ENCODE results near the gene TRIM66. TPM values are rescaled to one million over a fixed set of nuclear protein-coding genes. Genes with fewer than 3 reads are reported as not detected.

The TRIM66 gene
- total and polyA plus RNA-seq, 2 donors: 3.2 to 7.8 TPM

DNA sequence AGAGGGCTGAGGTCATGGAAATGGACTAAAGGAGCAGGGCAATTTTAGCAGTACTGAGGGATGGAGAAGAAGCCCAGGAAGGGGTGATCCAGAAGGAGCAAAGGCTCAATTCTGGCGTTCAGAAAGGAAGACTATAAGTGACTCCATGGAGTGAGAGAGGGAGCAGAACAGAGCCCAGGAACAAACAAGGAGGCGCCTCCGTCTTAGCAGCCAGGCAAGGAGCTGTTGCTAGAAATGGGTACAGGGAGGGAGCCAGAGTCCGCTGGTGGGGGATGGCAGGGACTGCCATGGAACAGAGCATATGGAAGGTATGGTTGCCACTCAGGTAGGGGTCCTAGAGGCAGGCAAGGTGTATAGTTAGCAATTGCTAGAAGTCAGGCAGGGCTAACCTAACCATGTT lies 68.0 kb downstream of the TRIM66 start:
- H3K4me3 ChIP-seq (ENCODE audit: low read depth, low read length): no peak overlapping the region
- H3K4me1 ChIP-seq (ENCODE audit: insufficient read depth): no peaks in the 10 kb centered on the region
- H3K27ac ChIP-seq (ENCODE audit: low read depth): no peak overlapping the region
- WGBS: 91% methylated on average over 4 of the region's 4 CpGs
- H3K36me3 ChIP-seq (ENCODE audit: insufficient read depth): no peaks in the 10 kb centered on the region
- DNase-seq (ENCODE audit: extremely low spot score): no peak

DNA sequence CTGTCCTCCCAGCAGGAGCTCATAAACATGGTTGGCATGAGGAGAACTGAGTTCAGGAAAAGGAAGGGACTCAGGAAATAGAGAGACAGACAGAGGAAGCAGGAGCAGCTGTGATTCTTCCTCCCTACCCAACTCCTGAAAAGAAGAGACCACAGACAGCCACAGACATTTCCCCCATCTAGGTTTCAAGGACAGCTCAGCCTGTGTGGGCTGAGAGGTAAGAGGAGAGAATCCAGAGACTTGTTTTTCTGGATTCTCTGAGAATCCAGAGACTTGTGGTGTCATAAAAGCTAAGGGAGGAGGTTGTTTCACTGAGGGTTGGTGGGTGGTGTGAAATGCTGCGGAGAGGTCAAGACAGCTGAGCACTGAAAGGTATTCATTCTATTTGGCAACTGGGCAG lies 69.4 kb downstream of the TRIM66 start:
- Histone ChIP-seq H3K4me3 (ENCODE audit: low read depth, low read length) (no peak overlapping the region), H3K4me1 (ENCODE audit: insufficient read depth) (no peaks in the 10 kb centered on the region), H3K36me3 (ENCODE audit: insufficient read depth) (no peaks in the 10 kb centered on the region), H3K27ac (ENCODE audit: low read depth) (no peak overlapping the region)
- 90% methylated on average over 1 of the region's 1 CpG for WGBS
- DNase-seq (ENCODE audit: extremely low spot score): no peak

DNA sequence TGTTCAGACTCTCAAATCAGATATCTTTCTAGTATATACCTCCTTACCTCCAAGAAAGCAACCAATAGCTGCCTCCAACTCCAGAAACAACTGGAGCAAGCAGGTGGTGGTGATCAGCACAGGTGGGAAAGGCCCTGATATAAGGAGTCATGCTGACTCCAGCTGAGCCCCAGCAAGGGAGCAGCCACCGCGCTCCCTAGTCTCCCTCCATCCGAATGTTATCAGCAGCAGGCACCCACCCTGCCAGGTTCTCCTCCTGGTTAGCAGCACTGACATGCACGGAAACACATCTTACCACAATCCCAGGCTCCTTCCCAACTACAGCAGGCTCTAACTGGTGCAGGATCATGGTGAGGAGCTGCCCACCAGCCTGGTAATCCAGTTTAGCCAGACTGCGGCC lies 69.9 kb downstream of the TRIM66 start:
- no peaks in the 10 kb centered on the region for H3K36me3 ChIP-seq (ENCODE audit: insufficient read depth)
- H3K4me1 ChIP-seq (ENCODE audit: insufficient read depth): no peaks in the 10 kb centered on the region
- DNase-seq (ENCODE audit: extremely low spot score): no peak
- H3K27ac ChIP-seq (ENCODE audit: low read depth): no peak overlapping the region
- 87% methylated on average over 5 of the region's 5 CpGs for WGBS
- no peak overlapping the region for H3K4me3 ChIP-seq (ENCODE audit: low read depth, low read length)

DNA sequence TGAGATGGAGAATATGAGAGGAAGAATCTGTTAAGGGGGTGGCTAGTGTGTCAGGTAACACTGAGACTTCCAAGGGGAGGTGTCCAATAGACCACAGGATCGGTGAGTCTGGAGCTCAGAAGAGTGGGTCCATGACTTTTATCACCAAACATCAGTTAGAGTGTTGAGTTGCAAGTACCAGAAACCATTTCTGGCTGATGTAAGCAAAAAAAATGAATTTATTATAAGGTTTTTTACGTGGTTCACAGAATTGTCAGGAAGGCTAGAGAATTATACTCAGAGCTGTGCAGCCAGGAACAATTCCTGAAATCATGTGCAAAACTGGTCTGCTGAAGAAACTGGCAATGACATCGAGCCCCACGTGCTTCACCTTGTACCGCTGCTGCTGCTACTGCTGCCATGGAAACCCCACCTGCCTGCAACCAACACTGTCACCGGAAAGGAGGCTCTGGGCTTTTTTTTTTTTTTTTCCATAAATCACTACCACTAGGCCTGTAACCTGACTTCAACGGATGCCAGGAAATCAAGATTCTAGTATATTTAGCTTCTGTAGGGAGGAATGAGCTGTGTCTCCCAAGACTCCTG lies 71.8 kb downstream of the TRIM66 start:
- H3K4me1 ChIP-seq (ENCODE audit: insufficient read depth): no peaks in the 10 kb centered on the region
- WGBS: 42% methylated on average over 7 of the region's 7 CpGs
- H3K4me3 ChIP-seq (ENCODE audit: low read depth, low read length): no peak overlapping the region
- no peak for DNase-seq (ENCODE audit: extremely low spot score)
- H3K27ac ChIP-seq (ENCODE audit: low read depth): no peak overlapping the region
- no peaks in the 10 kb centered on the region for H3K36me3 ChIP-seq (ENCODE audit: insufficient read depth)

DNA sequence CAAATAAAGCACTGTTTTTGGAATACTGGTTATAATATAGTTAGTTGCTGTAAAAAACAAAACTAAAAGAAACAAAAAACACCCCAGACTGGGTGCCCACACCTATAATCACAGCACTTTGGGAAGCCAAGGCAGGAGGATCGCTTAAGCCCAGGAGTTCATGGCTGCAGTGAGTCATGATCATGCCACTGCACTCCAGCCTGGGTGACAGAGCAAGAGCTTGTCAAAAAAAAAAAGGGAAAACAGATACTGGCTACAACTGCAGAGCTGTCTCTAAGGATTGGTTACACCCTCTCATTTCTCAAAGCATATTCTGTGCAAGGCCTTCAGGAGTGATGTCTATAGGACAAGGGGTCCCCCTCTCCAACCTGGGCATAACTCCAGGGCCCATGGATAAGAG lies 73.8 kb downstream of the TRIM66 start:
- Histone ChIP-seq H3K4me3 (ENCODE audit: low read depth, low read length) (no peak overlapping the region), H3K4me1 (ENCODE audit: insufficient read depth) (no peaks in the 10 kb centered on the region), H3K36me3 (ENCODE audit: insufficient read depth) (no peaks in the 10 kb centered on the region), H3K27ac (ENCODE audit: low read depth) (no peak overlapping the region)
- WGBS: 72% methylated on average over 1 of the region's 1 CpG
- DNase-seq (ENCODE audit: extremely low spot score): no peak

DNA sequence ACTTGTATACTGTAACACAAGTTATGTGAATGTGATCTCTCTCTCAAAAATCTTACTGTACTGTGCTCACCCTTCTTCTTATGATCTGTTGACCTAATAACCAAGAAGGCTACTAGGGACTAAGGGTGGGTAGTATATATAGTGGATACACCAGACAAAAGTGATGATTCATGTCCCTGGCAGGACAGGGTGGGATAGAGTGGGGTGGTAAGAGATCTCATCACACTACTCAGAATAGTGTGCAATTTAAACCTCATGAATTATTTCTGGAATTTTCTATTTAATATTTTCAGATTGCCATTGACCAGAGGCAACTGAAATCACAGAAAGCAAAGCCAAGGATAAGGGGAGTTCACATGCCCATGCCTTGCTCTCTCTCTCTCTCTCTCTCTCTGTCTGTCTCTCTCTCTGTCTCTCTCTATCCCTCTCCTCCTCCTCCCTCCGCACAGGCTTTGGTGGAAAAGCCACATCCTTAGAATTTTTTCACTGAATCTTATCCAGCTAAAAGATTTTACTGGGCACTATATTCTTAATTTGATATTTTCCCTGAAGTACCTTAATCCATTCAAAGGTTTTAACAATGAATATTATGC lies 76.4 kb downstream of the TRIM66 start:
- Histone ChIP-seq H3K27ac (ENCODE audit: low read depth) (no peak overlapping the region), H3K4me1 (ENCODE audit: insufficient read depth) (no peaks in the 10 kb centered on the region), H3K4me3 (ENCODE audit: low read depth, low read length) (no peak overlapping the region), H3K36me3 (ENCODE audit: insufficient read depth) (no peaks in the 10 kb centered on the region)
- 87% methylated on average over 1 of the region's 1 CpG for WGBS
- no peak for DNase-seq (ENCODE audit: extremely low spot score)

DNA sequence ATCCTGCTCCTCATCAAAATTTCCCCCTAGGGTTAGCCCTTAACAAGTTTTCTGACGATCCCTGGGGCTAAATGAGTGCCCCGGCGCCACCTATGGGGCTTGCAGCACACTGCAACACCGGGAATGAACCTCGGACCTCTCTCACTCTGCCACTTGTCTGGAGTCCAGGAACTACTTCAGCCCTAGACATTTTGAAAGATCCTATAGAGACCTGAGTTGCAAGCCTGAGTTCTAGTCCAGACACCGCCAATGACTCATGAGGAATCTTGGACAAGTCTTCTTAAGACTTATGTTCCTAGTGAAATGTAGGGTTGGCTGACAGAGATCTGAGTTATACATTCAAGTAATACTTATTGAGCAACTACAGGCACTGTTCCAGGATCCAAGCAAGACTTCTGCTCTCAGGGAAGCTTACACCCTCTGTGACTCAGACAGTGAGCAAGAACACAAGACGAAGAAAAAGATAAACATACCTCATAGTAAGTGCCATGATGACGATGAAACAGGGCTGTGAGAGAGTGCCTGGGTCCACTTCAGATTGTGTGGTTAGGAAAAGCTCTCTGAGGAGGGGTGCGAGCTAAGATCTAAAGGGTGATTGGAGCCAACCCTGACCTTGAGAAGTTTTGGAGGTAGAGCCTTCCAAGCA lies 78.3 kb downstream of the TRIM66 start:
- whole genome bisulfite sequencing: 15% methylated on average over 9 of the region's 9 CpGs
- no peak for DNase-seq (ENCODE audit: extremely low spot score)
- H3K27ac ChIP-seq (ENCODE audit: low read depth): no peak overlapping the region

DNA sequence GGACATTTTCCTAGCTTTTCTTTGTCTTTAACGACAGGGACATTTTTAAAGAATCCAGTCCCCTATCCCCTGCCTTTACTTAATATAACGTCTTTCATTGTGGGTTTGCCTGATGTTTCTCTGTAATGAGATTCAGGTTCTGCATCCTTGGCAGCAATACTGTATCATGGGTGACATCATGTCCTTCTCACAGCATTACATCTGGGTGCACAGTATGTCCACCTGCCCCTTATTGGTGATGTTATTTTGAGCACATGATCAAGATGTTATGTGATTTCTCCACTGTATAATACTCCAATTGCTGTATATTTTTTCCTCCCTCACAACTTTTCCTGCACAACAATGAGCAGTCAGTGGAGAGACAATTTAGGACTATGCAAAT lies 78.8 kb downstream of the TRIM66 start:
- no peak overlapping the region for H3K27ac ChIP-seq (ENCODE audit: low read depth)
- no peaks in the 10 kb centered on the region for H3K36me3 ChIP-seq (ENCODE audit: insufficient read depth)
- whole genome bisulfite sequencing: 77% methylated on average over 2 of the region's 2 CpGs

More for the DNA sequence above, 78.3 kb downstream of the TRIM66 start:
- Histone ChIP-seq H3K4me1 (ENCODE audit: insufficient read depth) (no peaks in the 10 kb centered on the region), H3K4me3 (ENCODE audit: low read depth, low read length) (no peak overlapping the region), H3K36me3 (ENCODE audit: insufficient read depth) (no peaks in the 10 kb centered on the region)

DNA sequence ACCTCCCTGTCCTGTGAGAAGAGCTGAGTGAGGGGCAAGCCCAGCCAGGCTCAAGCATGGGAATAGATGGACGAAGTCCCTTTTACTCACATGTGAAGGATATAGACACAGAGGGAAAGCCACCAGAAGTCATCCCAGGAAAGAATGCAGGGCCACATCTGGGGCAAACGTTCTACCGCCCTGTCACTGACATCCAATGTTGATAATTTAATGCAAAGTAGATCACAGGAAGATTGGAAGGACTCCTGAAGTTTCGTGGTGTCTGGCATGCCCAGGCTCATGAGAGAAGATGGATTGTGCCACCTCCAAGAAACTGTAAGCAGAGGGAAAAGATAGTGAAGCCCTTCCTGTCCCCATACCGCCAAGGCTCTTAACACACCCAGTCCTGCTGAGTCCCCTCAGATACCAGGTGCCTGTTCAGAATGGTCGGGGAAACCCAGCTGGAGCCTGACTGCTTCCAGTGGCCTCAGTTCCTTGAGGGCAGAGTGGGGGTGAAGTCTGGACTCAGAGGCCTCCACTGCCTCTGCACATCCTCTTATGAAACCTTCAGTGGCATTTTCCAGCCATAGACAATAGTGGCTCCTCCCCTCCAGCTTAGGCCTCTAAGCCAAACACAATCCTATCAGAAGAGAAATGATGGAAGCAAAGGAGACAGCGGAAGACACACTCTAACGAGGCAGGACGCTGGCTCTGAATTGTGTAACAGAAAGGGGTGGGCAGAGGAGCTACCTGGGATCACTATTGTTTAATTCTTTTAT lies 80.9 kb downstream of the TRIM66 start:
- Histone ChIP-seq H3K4me3 (ENCODE audit: low read depth, low read length) (no peak overlapping the region), H3K4me1 (ENCODE audit: insufficient read depth) (no peaks in the 10 kb centered on the region), H3K27ac (ENCODE audit: low read depth) (no peak overlapping the region), H3K36me3 (ENCODE audit: insufficient read depth) (no peaks in the 10 kb centered on the region)
- 81% methylated on average over 9 of the region's 9 CpGs for WGBS
- no peak for DNase-seq (ENCODE audit: extremely low spot score)

More for the DNA sequence above, 78.8 kb downstream of the TRIM66 start:
- no peaks in the 10 kb centered on the region for H3K4me1 ChIP-seq (ENCODE audit: insufficient read depth)
- no peak for DNase-seq (ENCODE audit: extremely low spot score)
- no peak overlapping the region for H3K4me3 ChIP-seq (ENCODE audit: low read depth, low read length)

DNA sequence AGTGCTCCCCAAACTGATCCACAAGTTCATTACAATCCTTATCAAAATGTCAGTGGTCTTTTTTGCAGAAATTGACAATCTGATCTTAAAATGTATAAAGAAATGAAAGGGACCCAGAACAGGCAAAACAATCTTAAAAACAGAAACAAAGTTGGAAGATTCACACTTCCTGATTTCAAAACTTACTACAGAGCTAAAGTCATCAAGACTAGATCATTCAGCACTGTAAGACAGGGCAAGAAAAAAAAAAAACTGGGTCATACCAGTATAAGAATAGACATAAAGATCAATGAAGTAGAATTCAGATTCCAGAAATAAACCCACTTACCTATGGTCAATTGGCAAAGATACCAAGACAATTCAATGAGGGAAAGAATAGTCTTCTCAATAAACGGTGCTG lies 84.0 kb downstream of the TRIM66 start:
- Histone ChIP-seq H3K4me1 (ENCODE audit: insufficient read depth) (no peaks in the 10 kb centered on the region), H3K36me3 (ENCODE audit: insufficient read depth) (no peaks in the 10 kb centered on the region), H3K4me3 (ENCODE audit: low read depth, low read length) (no peak overlapping the region), H3K27ac (ENCODE audit: low read depth) (no peak overlapping the region)
- no peak for DNase-seq (ENCODE audit: extremely low spot score)
- 89% methylated on average over 1 of the region's 1 CpG for WGBS

DNA sequence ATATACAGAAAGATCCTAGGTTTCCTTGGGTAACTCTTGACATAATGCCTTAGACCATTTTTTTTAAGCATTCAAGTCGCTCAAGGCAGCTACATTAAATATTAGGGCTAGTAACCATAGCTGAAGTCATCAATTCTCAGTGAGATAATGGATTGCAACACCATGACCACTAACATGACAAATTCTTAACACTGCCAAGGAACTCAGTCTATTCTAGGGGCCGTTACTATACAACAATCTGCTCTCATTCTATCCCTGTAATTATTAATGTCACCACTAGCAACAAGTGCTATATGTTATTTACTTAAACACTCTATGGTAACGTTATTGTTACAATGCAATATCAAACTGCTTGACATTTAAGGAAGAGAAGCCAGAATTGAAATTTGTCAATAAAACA lies 85.3 kb downstream of the TRIM66 start:
- H3K4me3 ChIP-seq (ENCODE audit: low read depth, low read length): no peak overlapping the region
- no peak overlapping the region for H3K27ac ChIP-seq (ENCODE audit: low read depth)
- H3K36me3 ChIP-seq (ENCODE audit: insufficient read depth): no peaks in the 10 kb centered on the region
- DNase-seq (ENCODE audit: extremely low spot score): no peak
- H3K4me1 ChIP-seq (ENCODE audit: insufficient read depth): no peaks in the 10 kb centered on the region
- 47% methylated on average over 3 of the region's 3 CpGs for WGBS

DNA sequence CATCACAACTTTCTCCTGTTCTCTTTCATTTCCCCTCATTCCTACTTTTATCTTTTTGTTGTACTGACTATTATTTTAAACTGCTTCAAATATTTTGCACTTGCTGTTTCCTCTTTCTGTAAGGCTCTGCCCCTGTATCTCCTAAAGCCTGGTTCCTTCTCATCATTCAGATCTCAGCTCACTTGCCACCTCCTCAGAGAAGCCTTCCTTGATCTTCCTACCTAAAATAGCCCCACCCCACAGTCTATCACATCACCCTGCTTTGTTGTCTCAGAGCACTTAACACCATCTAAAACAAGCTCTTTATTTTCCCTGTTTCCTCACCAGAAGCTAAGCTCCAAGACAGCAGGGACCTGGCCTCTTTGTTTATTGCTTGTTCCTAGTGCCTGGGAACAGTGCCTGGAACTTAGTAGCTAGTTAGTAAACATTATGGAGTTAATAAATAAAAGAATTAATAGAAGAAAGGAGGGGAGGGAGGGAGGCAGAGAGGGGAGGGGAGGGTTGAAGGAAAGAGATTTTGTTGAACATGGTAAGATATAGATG lies 85.9 kb downstream of the TRIM66 start:
- no peak overlapping the region for H3K27ac ChIP-seq (ENCODE audit: low read depth)
- no peak overlapping the region for H3K4me3 ChIP-seq (ENCODE audit: low read depth, low read length)
- DNase-seq (ENCODE audit: extremely low spot score): no peak
- H3K36me3 ChIP-seq (ENCODE audit: insufficient read depth): no peaks in the 10 kb centered on the region
- no peaks in the 10 kb centered on the region for H3K4me1 ChIP-seq (ENCODE audit: insufficient read depth)

DNA sequence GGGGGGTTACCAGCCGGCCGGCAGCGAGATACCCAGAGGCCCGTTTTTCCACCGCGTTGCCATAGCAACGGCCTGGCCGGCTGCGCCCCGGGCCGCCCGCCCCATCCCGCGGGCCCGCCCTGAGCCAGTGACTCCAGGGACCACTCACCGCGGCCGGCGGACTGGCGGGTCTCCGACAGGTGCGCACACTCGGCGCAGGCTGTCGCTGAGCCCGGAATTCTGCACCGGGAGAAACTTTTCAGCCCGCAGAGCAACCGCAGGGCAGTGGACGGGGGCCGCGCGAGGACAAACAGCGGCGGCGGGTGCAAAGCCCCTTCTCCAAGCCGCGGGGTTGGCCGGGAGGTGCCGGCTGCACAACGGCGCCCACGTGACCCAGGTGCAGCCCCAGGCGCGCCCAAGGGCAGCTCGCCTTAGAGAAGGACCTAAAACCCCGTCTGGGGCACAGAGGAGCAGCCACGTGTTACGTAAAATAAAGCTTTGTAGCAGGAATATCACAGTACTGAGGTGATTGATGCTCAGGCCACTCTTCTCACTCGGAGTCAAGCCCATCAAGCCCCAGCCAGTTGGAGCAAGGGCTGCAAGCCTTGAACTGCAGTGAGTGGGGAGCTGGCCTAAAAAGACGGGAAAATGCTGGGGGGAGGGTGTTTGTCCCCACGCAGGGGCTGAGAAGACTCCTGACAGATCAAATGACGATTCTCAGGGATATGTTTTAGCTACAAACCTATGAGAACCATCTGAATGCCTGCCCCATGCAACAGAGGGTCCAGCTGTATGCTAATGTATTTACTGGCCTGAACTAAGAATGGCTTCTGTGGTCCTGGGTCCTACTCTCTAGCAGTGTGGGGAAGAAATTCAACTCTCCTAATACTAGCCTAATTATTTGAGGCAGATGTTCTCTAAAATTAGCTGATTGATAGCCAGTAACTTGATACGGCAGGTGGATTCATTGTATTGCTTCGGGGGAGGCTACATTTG lies 88.2 kb downstream of the TRIM66 start, which contains the start of gene STK33:
STK33 (minus strand) TSS at position 294 of the 975 bp plus-strand sequence. CDS start 119,323 bp downstream, outside the sequence.
- Histone ChIP-seq H3K27ac (ENCODE audit: low read depth) (no peak within 1 kb of the TSS), H3K36me3 (ENCODE audit: insufficient read depth) (no peaks in the 10 kb centered on the region), H3K4me1 (ENCODE audit: insufficient read depth) (no peaks in the 10 kb centered on the region), H3K4me3 (ENCODE audit: low read depth, low read length) (peak within 1 kb of the TSS; percentile 67)
- no peak for DNase-seq (ENCODE audit: extremely low spot score)
- WGBS: 5% methylated on average over 55 of the region's 55 CpGs

Measured in urinary bladder (tissue), 4 donors.